KMS-11 (cell line): ENCODE measurements around the gene GPRC5A.

Experiments used
- H2AFZ ChIP-seq: fragments of 200-600 bp; sonication (generic); 2 replicates; pipeline ENCODE4 v1.6.1; 2016; ENCODE audit warnings: antibody characterized with exemption, mixed run types, low read depth
- H3K27ac ChIP-seq: fragments of 200-600 bp; sonication (generic); 2 replicates; pipeline ENCODE4 v1.6.1; 2016; ENCODE audit warnings: mild to moderate bottlenecking, mixed run types
- H3K27me3 ChIP-seq: fragments of 200-600 bp; sonication (generic); 2 replicates; pipeline ENCODE4 v1.6.1; 2017; ENCODE audit warnings: mild to moderate bottlenecking, low read depth, mixed run types, moderate library complexity; ENCODE audit not compliant: insufficient read depth
- H3K36me3 ChIP-seq: fragments of 200-600 bp; sonication (generic); 2 replicates; pipeline ENCODE4 v1.6.1; 2017; ENCODE audit warnings: mild to moderate bottlenecking, mixed run types; ENCODE audit not compliant: insufficient read depth
- H3K4me1 ChIP-seq: fragments of 200-600 bp; sonication (generic); 2 replicates; pipeline ENCODE4 v1.6.1; 2016; ENCODE audit warnings: mild to moderate bottlenecking, low read depth, mixed run types; ENCODE audit not compliant: poor library complexity, severe bottlenecking
- H3K4me2 ChIP-seq: fragments of 200-600 bp; sonication (generic); 2 replicates; pipeline ENCODE4 v1.7.0; 2016; ENCODE audit warnings: mild to moderate bottlenecking, mixed run types
- H3K4me3 ChIP-seq: fragments of 200-600 bp; sonication (generic); IDR thresholded peaks from 2 replicates; pipeline ENCODE4 v1.6.1; 2017; ENCODE audit warnings: low read depth, low read length, mixed read lengths; ENCODE audit not compliant: insufficient read depth
- H3K79me2 ChIP-seq: fragments of 200-600 bp; sonication (generic); 2 replicates; pipeline ENCODE4 v1.6.1; 2016; ENCODE audit warnings: low read depth, mixed run types; ENCODE audit not compliant: insufficient read depth
- H3K9ac ChIP-seq: fragments of 200-600 bp; sonication (generic); 2 replicates; pipeline ENCODE4 v1.6.1; 2016; ENCODE audit warnings: mild to moderate bottlenecking, mixed run types
- H4K20me1 ChIP-seq: fragments of 200-600 bp; sonication (generic); 2 replicates; pipeline ENCODE4 v1.6.1; 2016; ENCODE audit warnings: mild to moderate bottlenecking, mixed run types; ENCODE audit not compliant: insufficient read depth
- CTCF ChIP-seq: fragments of 200-600 bp; sonication (generic); conservative IDR thresholded peaks from 2 replicates; pipeline ENCODE4 v1.6.1; 2017; ENCODE audit warnings: low read depth, mild to moderate bottlenecking, antibody characterized with exemption, low read length, moderate library complexity, mixed read lengths

Gene GPRC5A

GRCh38 chr12:12930633-12931219 is 39.4 kb downstream of the GPRC5A start:
- Histone ChIP-seq H3K27me3 (no peaks in the 10 kb centered on the region), H3K27ac (no peak overlapping the region), H4K20me1 (no peaks in the 10 kb centered on the region), H3K4me1 (no peaks in the 10 kb centered on the region), H3K4me2 (no peak overlapping the region), H3K9ac (no peak overlapping the region), H3K36me3 (no peaks in the 10 kb centered on the region), H3K4me3 (no peak overlapping the region), H3K79me2 (no peaks in the 10 kb centered on the region), H2AFZ (no peak overlapping the region)
- TF ChIP-seq CTCF = no peak

- Histone ChIP-seq H4K20me1 (no peaks in the 10 kb centered on the region), H3K9ac (no peak overlapping the region), H2AFZ (no peak overlapping the region), H3K4me2 (no peak overlapping the region), H3K4me1 (no peaks in the 10 kb centered on the region), H3K4me3 (no peak overlapping the region), H3K27ac (no peak overlapping the region), H3K36me3 (no peaks in the 10 kb centered on the region), H3K27me3 (no peaks in the 10 kb centered on the region), H3K79me2 (no peaks in the 10 kb centered on the region)
- no peak for TF ChIP-seq CTCF
These were observed 42.4 kb downstream of the GPRC5A start for GRCh38 chr12:12933742-12934141.

GRCh38 chr12:12934556-12934955 is 43.2 kb downstream of the GPRC5A start:
- Histone ChIP-seq H3K27ac (no peak overlapping the region), H3K27me3 (no peaks in the 10 kb centered on the region), H3K79me2 (no peaks in the 10 kb centered on the region), H3K4me1 (no peaks in the 10 kb centered on the region), H4K20me1 (no peaks in the 10 kb centered on the region), H3K36me3 (no peaks in the 10 kb centered on the region), H3K4me2 (no peak overlapping the region), H3K9ac (no peak overlapping the region), H2AFZ (no peak overlapping the region), H3K4me3 (no peak overlapping the region)
- no peak for TF ChIP-seq CTCF

GRCh38 chr12:12936983-12937491 is 45.7 kb downstream of the GPRC5A start:
- no peak for TF ChIP-seq CTCF
- H3K9ac ChIP-seq = no peak overlapping the region
- no peaks in the 10 kb centered on the region for H3K79me2 ChIP-seq
- no peak overlapping the region for H3K4me3 ChIP-seq
- no peaks in the 10 kb centered on the region for H3K4me1 ChIP-seq
- no peak overlapping the region for H3K27ac ChIP-seq
- H3K4me2 ChIP-seq = no peak overlapping the region
- no peaks in the 10 kb centered on the region for H3K36me3 ChIP-seq
- no peak overlapping the region for H2AFZ ChIP-seq
- no peaks in the 10 kb centered on the region for H3K27me3 ChIP-seq
- no peaks in the 10 kb centered on the region for H4K20me1 ChIP-seq
